Fibroblast of lung (primary cell): Measurements from ENCODE around the gene ARHGEF19. TPM values are rescaled to one million over a fixed set of nuclear protein-coding genes. Genes with fewer than 3 reads are reported as not detected.
A peak's percentile ranks its signal among the peaks of the same experiment; 100 is the strongest.

Source experiments
- DNase-seq, 2 donors: peaks; one replicate each; pipeline versions ENCODE4 v3.0.0 to v3.0.0-alpha.2; 2010; ENCODE audit warnings: low read depth in 2 of 2
- H2AFZ ChIP-seq: 2 replicates; pipeline ENCODE4 v1.5.1; 2012; ENCODE audit warnings: low read length, control low read depth, inconsistent platforms
- H3K27ac ChIP-seq: 2 replicates; pipeline ENCODE4 v1.5.1; 2011; ENCODE audit warnings: low read length, control low read depth; ENCODE audit not compliant: insufficient read depth
- H3K27me3 ChIP-seq: 2 replicates; pipeline ENCODE4 v1.5.1; 2011; ENCODE audit warnings: mild to moderate bottlenecking, low read length; ENCODE audit not compliant: control insufficient read depth, insufficient read depth
- H3K36me3 ChIP-seq: 2 replicates; pipeline ENCODE4 v1.5.1; 2011; ENCODE audit warnings: low read length; ENCODE audit not compliant: control insufficient read depth, insufficient read depth
- H3K4me1 ChIP-seq: 2 replicates; pipeline ENCODE4 v1.5.1; 2011; ENCODE audit warnings: low read length; ENCODE audit not compliant: control insufficient read depth, insufficient read depth; ENCODE audit errors: extremely low read depth
- H3K4me2 ChIP-seq: 2 replicates; pipeline ENCODE4 v1.5.1; 2011; ENCODE audit warnings: low read length, control low read depth; ENCODE audit not compliant: insufficient read depth; ENCODE audit errors: extremely low read depth
- H3K4me3 ChIP-seq, 4 experiments: fragments of 200-600 bp in 1 of 4; sonication (generic) in 1 of 4; replicated peaks in 1 of 4; 2 replicates each; pipeline ENCODE4 v1.5.1; 2011 to 2016; ENCODE audit warnings: low read length in 4 of 4, low read depth in 3 of 4, mild to moderate bottlenecking in 3 of 4, control low read depth in 2 of 4, inconsistent platforms in 1 of 4, mixed read lengths in 1 of 4; ENCODE audit not compliant: insufficient read depth in 1 of 4; ENCODE audit errors: control extremely low read depth in 1 of 4
- H3K79me2 ChIP-seq: 2 replicates; pipeline ENCODE4 v1.5.1; 2012; ENCODE audit warnings: mild to moderate bottlenecking, low read length, inconsistent platforms; ENCODE audit not compliant: control insufficient read depth, insufficient read depth
- H3K9ac ChIP-seq: 2 replicates; pipeline ENCODE4 v1.5.1; 2011; ENCODE audit warnings: mild to moderate bottlenecking, low read length, control low read depth; ENCODE audit not compliant: insufficient read depth
- H3K9me3 ChIP-seq: 2 replicates; pipeline ENCODE4 v1.5.1; 2012; ENCODE audit warnings: low read depth, low read length; ENCODE audit not compliant: control insufficient read depth, insufficient read depth
- H4K20me1 ChIP-seq: 2 replicates; pipeline ENCODE4 v1.5.1; 2011; ENCODE audit warnings: low read length; ENCODE audit not compliant: control insufficient read depth, insufficient read depth; ENCODE audit errors: extremely low read depth
- EZH2 ChIP-seq: IDR thresholded peaks from 2 replicates; pipeline ENCODE4 v1.5.1; 2012; ENCODE audit warnings: low read length, control low read depth, mild to moderate bottlenecking; ENCODE audit errors: missing control alignments
- polyA plus RNA-seq, 2 donors: library from polyadenylated mRNA; depleted of rRNA in 1 of 2; stranded (reverse) in 1 of 2; unstranded in 1 of 2; fragments of >200 nt; gene quantifications; 2 replicates each; pipeline ENCODE4 v1.2.1, GENCODE V29; 2011 to 2012; ENCODE audit warnings: missing spikeins in 1 of 2
- total RNA-seq: library from RNA; depleted of rRNA; stranded (reverse); fragments of >200 nt; gene quantifications from 2 replicates; pipeline ENCODE4 v1.2.1, GENCODE V29; 2014
- TF ChIP-seq, protein P1 (sequence below), 2 donors: IDR thresholded peaks in 1 of 2; conservative IDR thresholded peaks in 1 of 2; 1 replicate in 1 of 2; 2 replicates in 1 of 2; pipeline ENCODE4 v1.5.1; 2011 to 2012; ENCODE audit warnings: low read length in 2 of 2, control low read depth in 1 of 2, inconsistent platforms in 1 of 2, low read depth in 1 of 2, mild to moderate bottlenecking in 1 of 2

ARHGEF19 gene
- total and polyA plus RNA-seq, 2 donors (not counting 1 experiment from before 2014, with no cell fraction given): 3.3 TPM

DNA sequence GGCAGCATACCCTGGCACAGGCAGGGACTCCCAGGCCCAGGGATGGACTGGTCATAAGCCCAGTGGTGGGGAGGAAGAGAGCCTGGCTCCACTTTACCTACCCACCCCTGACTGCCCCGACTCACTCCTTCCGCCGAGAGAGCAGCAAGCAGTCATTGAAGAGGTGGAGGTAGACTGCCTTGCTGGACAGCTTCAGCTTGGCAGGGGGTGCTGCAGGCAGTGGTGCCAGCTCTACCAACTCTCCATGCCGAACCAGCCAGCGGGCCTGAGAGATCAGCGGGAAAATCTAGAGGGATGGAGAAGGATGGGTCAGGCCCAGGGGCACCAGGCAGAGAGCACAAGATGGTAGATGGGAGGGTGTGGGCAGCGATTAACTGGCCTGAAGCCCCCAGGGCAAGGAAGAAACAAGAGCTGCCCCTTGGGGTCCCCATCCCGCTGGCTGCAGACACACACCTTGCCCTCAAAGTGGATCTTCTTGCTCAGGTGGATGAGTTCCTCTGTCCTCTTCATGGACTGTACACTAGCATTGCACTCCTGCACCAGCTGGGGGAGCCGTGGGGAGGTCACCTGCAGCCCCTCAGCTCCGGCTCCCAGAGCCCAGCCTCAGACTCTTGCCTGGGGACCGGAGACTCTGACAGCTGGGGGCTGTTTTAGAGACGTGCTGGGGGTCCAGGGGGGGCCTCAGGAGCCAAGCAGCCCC lies 7.7 kb downstream of the ARHGEF19 start:
- Histone ChIP-seq H3K27ac (no peak overlapping the region), H3K79me2 (no peaks in the 10 kb centered on the region), H3K4me2 (no peak overlapping the region), H3K9me3 (no peaks in the 10 kb centered on the region), H3K27me3 (no peaks in the 10 kb centered on the region), H3K4me3 (no peak overlapping the region), H2AFZ (no peak overlapping the region), H3K4me1 (peaks cover 6% of the 10 kb centered on the region), H4K20me1 (no peaks in the 10 kb centered on the region), H3K36me3 (no peaks in the 10 kb centered on the region), H3K9ac (no peak overlapping the region)
- no peak for DNase-seq
- TF ChIP-seq EZH2: no peak
- TF ChIP-seq, protein P1, sequence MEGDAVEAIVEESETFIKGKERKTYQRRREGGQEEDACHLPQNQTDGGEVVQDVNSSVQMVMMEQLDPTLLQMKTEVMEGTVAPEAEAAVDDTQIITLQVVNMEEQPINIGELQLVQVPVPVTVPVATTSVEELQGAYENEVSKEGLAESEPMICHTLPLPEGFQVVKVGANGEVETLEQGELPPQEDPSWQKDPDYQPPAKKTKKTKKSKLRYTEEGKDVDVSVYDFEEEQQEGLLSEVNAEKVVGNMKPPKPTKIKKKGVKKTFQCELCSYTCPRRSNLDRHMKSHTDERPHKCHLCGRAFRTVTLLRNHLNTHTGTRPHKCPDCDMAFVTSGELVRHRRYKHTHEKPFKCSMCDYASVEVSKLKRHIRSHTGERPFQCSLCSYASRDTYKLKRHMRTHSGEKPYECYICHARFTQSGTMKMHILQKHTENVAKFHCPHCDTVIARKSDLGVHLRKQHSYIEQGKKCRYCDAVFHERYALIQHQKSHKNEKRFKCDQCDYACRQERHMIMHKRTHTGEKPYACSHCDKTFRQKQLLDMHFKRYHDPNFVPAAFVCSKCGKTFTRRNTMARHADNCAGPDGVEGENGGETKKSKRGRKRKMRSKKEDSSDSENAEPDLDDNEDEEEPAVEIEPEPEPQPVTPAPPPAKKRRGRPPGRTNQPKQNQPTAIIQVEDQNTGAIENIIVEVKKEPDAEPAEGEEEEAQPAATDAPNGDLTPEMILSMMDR (conservative IDR thresholded peaks at IDR 0.05 in 1 of 2, IDR thresholded peaks at IDR 0.05 in 1 of 2; ENCODE audit: low read depth in 1 of 2, low read length in 2 of 2): peak; percentile 14 to 26

GRCh38 chr1:16204216-16204615 lies 8.2 kb downstream of the ARHGEF19 start:
- H3K79me2 ChIP-seq: no peaks in the 10 kb centered on the region
- H3K36me3 ChIP-seq: no peaks in the 10 kb centered on the region
- no peak overlapping the region for H3K4me2 ChIP-seq
- H4K20me1 ChIP-seq: no peaks in the 10 kb centered on the region
- no peaks in the 10 kb centered on the region for H3K27me3 ChIP-seq
- no peak overlapping the region for H2AFZ ChIP-seq
- H3K27ac ChIP-seq: no peak overlapping the region
- peaks cover 6% of the 10 kb centered on the region for H3K4me1 ChIP-seq
- no peak overlapping the region for H3K4me3 ChIP-seq
- no peak overlapping the region for H3K9ac ChIP-seq
- DNase-seq: no peak
- no peaks in the 10 kb centered on the region for H3K9me3 ChIP-seq
- no peak for TF ChIP-seq EZH2
- TF ChIP-seq, protein P1 (conservative IDR thresholded peaks at IDR 0.05 in 1 of 2, IDR thresholded peaks at IDR 0.05 in 1 of 2; ENCODE audit: low read depth in 1 of 2, low read length in 2 of 2): no peak

- Histone ChIP-seq H3K36me3 (no peaks in the 10 kb centered on the region), H3K27ac (no peak overlapping the region), H3K4me1 (peaks cover 6% of the 10 kb centered on the region), H3K9me3 (no peaks in the 10 kb centered on the region), H3K4me3 (no peak overlapping the region), H2AFZ (no peak overlapping the region), H3K27me3 (no peaks in the 10 kb centered on the region), H3K9ac (no peak overlapping the region), H3K79me2 (no peaks in the 10 kb centered on the region), H4K20me1 (no peaks in the 10 kb centered on the region), H3K4me2 (no peak overlapping the region)
- no peak for TF ChIP-seq EZH2
- TF ChIP-seq, protein P1 (conservative IDR thresholded peaks at IDR 0.05 in 1 of 2, IDR thresholded peaks at IDR 0.05 in 1 of 2; ENCODE audit: low read depth in 1 of 2, low read length in 2 of 2): no peak
- DNase-seq: no peak
Observed at GRCh38 chr1:16203550-16203949, 8.9 kb downstream of the ARHGEF19 start.
